Epithelial cell of proximal tubule (primary cell): Measurements from ENCODE around the gene MPP3. TPM values are rescaled to one million over a fixed set of nuclear protein-coding genes. Genes with fewer than 3 reads are reported as not detected.

Experiments used
- DNase-seq: peaks from one replicate; pipeline ENCODE4 v3.0.0-alpha.2; 2011; ENCODE audit warnings: low read depth
- H3K4me3 ChIP-seq: 2 replicates; pipeline ENCODE4 v1.5.1; 2011; ENCODE audit warnings: low read depth, mild to moderate bottlenecking, low read length
- total RNA-seq: library from RNA; depleted of rRNA; stranded (reverse); fragments of >200 nt; gene quantifications from 2 replicates; pipeline ENCODE4 v1.2.3, GENCODE V29; 2015
- TF ChIP-seq, protein P1 (sequence below): conservative IDR thresholded peaks from 2 replicates; pipeline ENCODE4 v1.5.1; 2012; ENCODE audit warnings: low read depth, mild to moderate bottlenecking, low read length

MPP3 gene
- total RNA-seq, 1 donor from 2014 or later: 10.8 TPM

DNA sequence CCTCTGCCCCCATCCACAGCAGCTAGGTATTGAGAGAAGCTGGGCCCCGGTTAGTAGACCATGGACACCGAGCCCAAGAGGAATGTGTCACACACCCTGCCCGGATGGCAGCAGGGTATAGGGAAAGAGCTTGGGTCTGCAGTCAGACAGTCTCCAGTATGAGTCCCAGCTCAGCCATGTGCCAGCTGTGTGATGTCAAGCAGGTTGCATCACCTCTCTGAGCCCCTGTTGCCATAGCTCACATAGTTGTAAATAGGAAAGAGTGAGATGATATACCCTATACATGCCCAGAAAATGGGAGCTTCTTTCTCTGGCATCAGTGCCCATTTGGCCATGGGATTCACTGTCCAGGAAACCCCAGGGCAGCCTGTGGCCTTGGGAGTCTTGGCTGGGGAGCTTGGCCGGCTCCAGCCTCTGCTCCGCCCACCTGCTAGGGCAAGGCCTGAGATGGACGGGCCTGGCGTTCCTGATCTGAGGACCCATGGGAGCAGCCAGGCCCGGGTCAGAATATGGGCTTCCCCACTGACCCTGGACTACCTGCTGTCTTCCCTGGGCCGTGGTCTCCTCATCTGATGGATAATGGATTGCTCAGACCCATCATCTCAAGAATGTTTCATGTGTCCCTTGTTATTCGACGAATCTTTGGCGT is 27.3 kb upstream of the MPP3 start:
- H3K4me3 ChIP-seq: no peak overlapping the region
- TF ChIP-seq, protein P1, sequence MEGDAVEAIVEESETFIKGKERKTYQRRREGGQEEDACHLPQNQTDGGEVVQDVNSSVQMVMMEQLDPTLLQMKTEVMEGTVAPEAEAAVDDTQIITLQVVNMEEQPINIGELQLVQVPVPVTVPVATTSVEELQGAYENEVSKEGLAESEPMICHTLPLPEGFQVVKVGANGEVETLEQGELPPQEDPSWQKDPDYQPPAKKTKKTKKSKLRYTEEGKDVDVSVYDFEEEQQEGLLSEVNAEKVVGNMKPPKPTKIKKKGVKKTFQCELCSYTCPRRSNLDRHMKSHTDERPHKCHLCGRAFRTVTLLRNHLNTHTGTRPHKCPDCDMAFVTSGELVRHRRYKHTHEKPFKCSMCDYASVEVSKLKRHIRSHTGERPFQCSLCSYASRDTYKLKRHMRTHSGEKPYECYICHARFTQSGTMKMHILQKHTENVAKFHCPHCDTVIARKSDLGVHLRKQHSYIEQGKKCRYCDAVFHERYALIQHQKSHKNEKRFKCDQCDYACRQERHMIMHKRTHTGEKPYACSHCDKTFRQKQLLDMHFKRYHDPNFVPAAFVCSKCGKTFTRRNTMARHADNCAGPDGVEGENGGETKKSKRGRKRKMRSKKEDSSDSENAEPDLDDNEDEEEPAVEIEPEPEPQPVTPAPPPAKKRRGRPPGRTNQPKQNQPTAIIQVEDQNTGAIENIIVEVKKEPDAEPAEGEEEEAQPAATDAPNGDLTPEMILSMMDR: no peak
- no peak for DNase-seq

DNA sequence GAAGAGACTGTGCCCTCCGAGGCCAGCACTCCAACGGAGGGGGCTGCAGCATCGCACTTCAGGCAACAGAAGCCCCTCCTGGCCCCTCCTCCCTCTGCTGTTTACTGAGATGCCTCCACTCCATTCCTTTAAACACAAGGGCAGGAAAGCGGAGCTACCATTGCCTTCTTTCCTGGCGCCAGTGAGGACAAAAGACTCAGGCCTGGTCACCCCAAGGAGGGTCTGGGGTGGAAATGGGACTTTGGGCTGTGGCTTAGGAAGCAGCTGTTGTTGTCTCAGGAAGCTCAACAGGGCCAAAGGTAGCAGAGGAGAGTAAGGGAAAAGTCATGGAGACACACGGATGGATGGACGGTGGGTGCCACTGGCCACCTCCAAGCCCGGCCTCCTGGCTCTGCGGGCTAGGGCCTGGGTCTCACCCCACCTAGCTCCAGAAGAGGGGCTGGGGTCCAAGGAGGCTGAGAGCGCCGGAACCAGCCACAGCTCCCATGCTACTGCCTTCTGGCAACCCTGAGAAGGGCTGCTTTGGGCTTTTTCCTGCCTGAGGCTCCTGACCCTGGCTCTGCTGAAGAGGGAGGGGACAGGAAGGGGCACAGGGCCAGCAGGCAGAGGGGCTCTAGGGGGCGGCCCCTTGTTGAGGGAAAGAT is 25.1 kb upstream of the MPP3 start:
- no peak overlapping the region for H3K4me3 ChIP-seq
- TF ChIP-seq, protein P1: no peak
- no peak for DNase-seq

GRCh38 chr17:43857141-43857540 is 24.2 kb upstream of the MPP3 start:
- TF ChIP-seq, protein P1: no peak

DNA sequence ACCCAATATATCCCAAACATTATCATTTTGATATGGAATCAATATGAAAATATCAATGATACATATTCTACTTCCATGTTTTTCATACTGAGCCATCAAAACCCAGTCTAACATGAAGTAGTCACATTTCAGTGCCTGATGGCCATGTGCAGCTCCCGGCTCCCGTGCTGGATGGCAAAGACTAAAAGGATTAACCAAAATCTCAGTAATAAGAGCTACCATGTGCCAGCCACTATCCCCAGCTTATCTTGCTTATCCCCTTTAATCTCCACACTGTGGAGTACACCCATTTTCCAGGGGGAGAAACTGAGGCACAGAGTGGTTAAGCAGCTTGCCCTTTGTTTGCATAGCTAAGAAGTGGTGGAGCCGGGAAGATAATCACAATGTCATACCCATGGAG is 23.2 kb upstream of the MPP3 start:
- H3K4me3 ChIP-seq: no peak overlapping the region
- TF ChIP-seq, protein P1: no peak
- DNase-seq: no peak

More at GRCh38 chr17:43857141-43857540, 24.2 kb upstream of the MPP3 start:
- DNase-seq: no peak
- H3K4me3 ChIP-seq: no peak overlapping the region

- H3K4me3 ChIP-seq: no peak overlapping the region
- TF ChIP-seq, protein P1: no peak
- no peak for DNase-seq
Observed at GRCh38 chr17:43855061-43855460, 22.1 kb upstream of the MPP3 start.

DNA sequence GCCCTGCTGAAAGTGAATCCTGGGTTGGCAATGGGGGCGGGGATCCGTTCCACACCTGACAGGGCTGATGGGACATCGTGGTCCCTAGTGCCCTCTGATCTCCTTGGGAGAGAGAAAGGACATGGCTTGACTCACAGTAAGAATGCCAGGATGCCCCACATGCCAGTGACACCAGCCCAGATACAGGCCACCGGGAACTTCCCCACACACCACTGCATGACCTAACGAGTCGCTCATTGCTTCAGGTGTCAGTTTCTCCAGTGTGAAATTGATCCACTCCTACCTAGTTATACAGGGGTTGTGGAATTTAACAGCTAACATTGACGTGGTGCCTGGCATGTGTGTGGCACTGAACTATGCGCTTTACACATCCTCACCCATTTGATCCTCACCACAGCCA is 21.6 kb upstream of the MPP3 start:
- H3K4me3 ChIP-seq: no peak overlapping the region
- TF ChIP-seq, protein P1: no peak
- DNase-seq: no peak

DNA sequence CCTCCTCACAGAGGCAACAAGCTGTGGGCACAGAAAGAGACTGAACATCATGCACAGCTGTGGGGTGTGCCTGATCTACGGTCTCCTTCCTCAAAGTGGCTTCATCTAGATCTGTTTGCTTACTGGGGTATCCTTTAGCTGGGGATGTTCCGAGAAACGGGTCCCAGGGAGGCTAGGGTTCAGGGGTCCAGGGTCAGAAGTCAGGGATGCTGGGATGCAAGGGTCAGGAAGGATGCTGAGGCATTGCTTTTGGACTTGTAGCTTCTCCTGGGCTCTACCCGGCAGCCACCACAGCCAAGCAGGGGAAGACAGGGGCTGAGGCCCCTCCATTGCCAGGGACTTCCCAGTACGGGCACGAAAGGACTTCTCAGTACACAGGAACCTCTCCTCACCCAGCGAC is 20.6 kb upstream of the MPP3 start:
- no peak overlapping the region for H3K4me3 ChIP-seq
- TF ChIP-seq, protein P1: no peak

More for the DNA sequence above, 20.6 kb upstream of the MPP3 start:
- no peak for DNase-seq
